Measurements from ENCODE around the gene DAAM1. TPM values are rescaled to one million over a fixed set of nuclear protein-coding genes. Genes with fewer than 3 reads are reported as not detected.

Gene DAAM1
- total and polyA plus RNA-seq, 10 donors = 8.3 to 76.1 (median 35.2) TPM

- no peaks in the 10 kb centered on the region for H3K9me3 ChIP-seq
- TF ChIP-seq CTCF (IDR thresholded peaks at IDR 0.05 in 8 of 11, conservative IDR thresholded peaks at IDR 0.05 in 3 of 11) (no peak), POLR2AphosphoS5 (IDR thresholded peaks at IDR 0.05) (no peak), POLR2A (IDR thresholded peaks at IDR 0.05) (no peak)
- intact Hi-C loops (cut with DNase I; ENCODE audit: low total_unique reads) = no loop called here
- 41 to 84% (median 76%) methylated on average over 3 of the region's 3 CpGs for WGBS, 5 donors
- peaks cover 0 to 30% (median 0%) of the 10 kb centered on the region in 6 donors for H3K36me3 ChIP-seq
- DNase-seq = no peak
- peaks cover 0 to 7% (median 0%) of the 10 kb centered on the region in 6 donors for H3K4me1 ChIP-seq
- no peaks in the 10 kb centered on the region for H3K27me3 ChIP-seq (replicated peaks in 1 of 7)
- peak overlapping the region in 2 of 8 donors; percentile 1 to 5 for H3K27ac ChIP-seq
- H3K4me3 ChIP-seq = no peak overlapping the region
These were observed 72.9 kb downstream of the DAAM1 start for GRCh38 chr14:59261334-59261733.

- Histone ChIP-seq H3K9me3 (no peaks in the 10 kb centered on the region), H3K4me1 (peaks cover 0 to 7% (median 0%) of the 10 kb centered on the region in 6 donors), H3K27ac (peak overlapping the region in 3 of 8 donors; percentile 2 to 24 (median 23)), H3K36me3 (peaks cover 0 to 44% (median 0%) of the 10 kb centered on the region in 6 donors), H3K4me3 (no peak overlapping the region), H3K27me3 (replicated peaks in 1 of 7) (no peaks in the 10 kb centered on the region)
- DNase-seq = no peak
- 48 to 77% (median 66%) methylated on average over 7 of the region's 7 CpGs for WGBS, 5 donors
- intact Hi-C loops (cut with DNase I; ENCODE audit: low total_unique reads) = no loop called here
- no peak for TF ChIP-seq POLR2AphosphoS5 (IDR thresholded peaks at IDR 0.05)
- no peak for TF ChIP-seq POLR2A (IDR thresholded peaks at IDR 0.05)
- TF ChIP-seq CTCF (IDR thresholded peaks at IDR 0.05 in 8 of 11, conservative IDR thresholded peaks at IDR 0.05 in 3 of 11) = peak in 4 of 11 experiments; percentile 19 to 50 (median 32)
These were observed 74.4 kb downstream of the DAAM1 start for GRCh38 chr14:59262717-59263454.

GRCh38 chr14:59265808-59266207 is 77.3 kb downstream of the DAAM1 start:
- Histone ChIP-seq H3K36me3 (peaks cover 0 to 60% (median 0%) of the 10 kb centered on the region in 6 donors), H3K27ac (no peak overlapping the region), H3K4me1 (peaks cover 0 to 3% (median 0%) of the 10 kb centered on the region in 6 donors), H3K9me3 (no peaks in the 10 kb centered on the region), H3K4me3 (no peak overlapping the region), H3K27me3 (replicated peaks in 1 of 7) (no peaks in the 10 kb centered on the region)
- intact Hi-C loops (cut with DNase I; ENCODE audit: low total_unique reads) = no loop called here
- TF ChIP-seq POLR2AphosphoS5 (IDR thresholded peaks at IDR 0.05) = no peak
- DNase-seq = no peak

- H3K36me3 ChIP-seq = peaks cover 0 to 60% (median 0%) of the 10 kb centered on the region in 6 donors
- 82 to 94% (median 91%) methylated on average over 2 of the region's 2 CpGs for WGBS, 5 donors
- no peak for DNase-seq
- no peaks in the 10 kb centered on the region for H3K27me3 ChIP-seq (replicated peaks in 1 of 7)
- intact Hi-C loops (cut with DNase I; ENCODE audit: low total_unique reads) = no loop called here
- no peak overlapping the region for H3K27ac ChIP-seq
- no peaks in the 10 kb centered on the region for H3K9me3 ChIP-seq
- TF ChIP-seq POLR2AphosphoS5 (IDR thresholded peaks at IDR 0.05) (no peak), CTCF (IDR thresholded peaks at IDR 0.05 in 8 of 11, conservative IDR thresholded peaks at IDR 0.05 in 3 of 11) (no peak), POLR2A (IDR thresholded peaks at IDR 0.05) (no peak)
- peaks cover 0 to 3% (median 0%) of the 10 kb centered on the region in 6 donors for H3K4me1 ChIP-seq
- no peak overlapping the region for H3K4me3 ChIP-seq
These were observed 78.6 kb downstream of the DAAM1 start for GRCh38 chr14:59267046-59267445.

Measured in spleen (tissue), 11 donors.